ENCODE results near the gene OSBPL6. TPM values are rescaled to one million over a fixed set of nuclear protein-coding genes. Genes with fewer than 3 reads are reported as not detected.

Gene OSBPL6
- total RNA-seq, 1 donor from 2014 or later, result 20.6 TPM

- no peak for DNase-seq (ENCODE audit: low read depth)
Measured at GRCh38 chr2:178271094-178271493, 76.8 kb downstream of the OSBPL6 start.

DNA sequence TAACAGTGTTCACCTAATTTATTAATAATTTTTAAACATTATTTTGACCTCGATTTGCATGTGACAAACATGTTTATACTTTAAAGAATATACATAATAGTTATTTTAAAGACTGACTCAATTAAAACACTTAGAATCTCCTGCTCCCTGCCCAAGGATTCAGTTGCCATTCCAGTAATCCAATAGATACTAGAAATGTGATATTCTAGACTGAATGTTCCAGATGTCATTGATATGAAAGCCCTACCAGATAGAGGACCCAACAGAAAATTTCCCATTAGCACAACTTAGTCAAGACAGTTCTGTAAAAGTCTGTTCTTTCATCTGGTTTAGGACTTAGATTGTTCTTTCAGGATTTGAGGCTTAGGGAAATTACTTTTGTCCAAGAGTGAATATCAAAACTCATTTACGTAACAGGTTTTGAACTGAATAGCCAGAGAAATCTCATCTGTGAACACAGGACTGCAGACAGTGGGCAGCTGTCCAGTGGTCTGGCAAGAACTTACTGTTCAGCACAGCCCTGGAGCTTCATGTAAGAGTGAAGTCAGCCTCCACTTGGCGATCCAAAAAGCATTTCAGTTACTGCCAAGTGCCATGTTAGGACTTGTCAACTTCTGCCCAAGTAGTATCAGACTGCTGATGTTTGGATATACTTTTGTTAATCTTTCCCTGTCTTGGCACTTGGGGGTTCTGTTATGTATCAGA, 77.5 kb downstream of the OSBPL6 start:
- DNase-seq (ENCODE audit: low read depth), result peak; percentile 85

- no peak for DNase-seq (ENCODE audit: low read depth)
Measured at GRCh38 chr2:178273787-178274360, 79.6 kb downstream of the OSBPL6 start.

DNA sequence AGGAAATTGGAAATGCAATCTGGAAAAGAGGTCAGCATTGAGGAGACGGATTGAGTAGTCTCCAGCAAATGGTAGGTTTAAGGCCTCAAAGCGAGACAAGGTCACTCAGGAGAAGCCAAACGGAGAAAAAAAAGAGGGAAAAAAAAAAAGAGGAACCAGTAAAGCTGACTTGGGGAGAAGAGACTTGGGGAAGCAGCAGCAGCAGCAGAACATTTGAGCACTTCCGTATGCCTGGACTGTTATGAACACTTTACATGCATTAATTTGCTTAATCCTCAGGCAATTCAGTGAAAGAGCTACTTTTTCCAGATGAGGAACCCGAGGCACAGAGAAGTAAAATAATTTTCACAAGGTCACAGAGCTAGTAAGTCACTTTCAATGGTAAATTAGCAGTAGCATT, 81.3 kb downstream of the OSBPL6 start:
- DNase-seq (ENCODE audit: low read depth), result no peak

DNA sequence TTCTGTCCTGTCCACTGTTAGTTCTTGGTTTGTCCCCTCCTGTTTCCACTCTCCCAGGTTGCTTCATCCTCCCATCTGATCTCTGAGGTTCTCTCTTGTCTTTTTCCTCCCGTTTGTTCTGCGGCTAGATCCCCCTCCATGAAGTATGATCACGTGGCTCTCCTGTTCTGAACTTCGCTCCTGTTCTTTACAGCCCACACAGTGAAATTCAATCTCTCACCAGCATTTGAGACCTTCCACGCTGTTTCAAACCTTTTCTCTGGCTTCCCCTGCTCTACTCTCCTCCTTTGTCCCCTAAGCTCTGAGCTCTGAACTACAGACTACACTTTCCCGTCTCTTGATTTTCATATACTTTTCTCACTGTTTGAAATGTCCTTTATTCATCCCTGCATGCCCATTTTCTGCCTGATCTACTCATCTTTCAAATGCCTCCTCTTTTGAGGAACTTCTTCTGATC, 83.5 kb downstream of the OSBPL6 start:
- peak; percentile 26 for DNase-seq (ENCODE audit: low read depth)

- DNase-seq (ENCODE audit: low read depth), result peak; percentile 23
Measured at GRCh38 chr2:178279142-178279541, 84.8 kb downstream of the OSBPL6 start.

DNA sequence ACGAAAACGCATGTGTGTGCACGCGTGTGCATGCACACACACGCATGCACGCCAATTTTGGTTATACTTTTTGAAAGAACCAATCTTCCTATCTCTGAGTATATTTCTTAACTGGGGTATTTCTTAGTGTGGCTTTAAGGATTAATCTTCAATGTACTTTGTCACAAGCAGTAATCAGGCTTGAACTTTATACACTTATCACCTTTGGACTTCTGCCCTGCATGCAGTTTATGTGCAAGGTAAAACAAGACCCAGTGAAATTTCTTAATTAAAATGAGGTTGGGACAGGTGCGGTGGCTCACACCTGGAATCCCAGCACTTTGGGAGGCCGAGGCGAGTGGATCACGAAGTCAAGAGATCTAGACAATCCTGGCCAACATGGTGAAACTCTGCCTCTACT, 85.3 kb downstream of the OSBPL6 start:
- no peak for DNase-seq (ENCODE audit: low read depth)

- peak; percentile 54 for DNase-seq (ENCODE audit: low read depth)
Measured at GRCh38 chr2:178280244-178280852, 86.0 kb downstream of the OSBPL6 start.

- DNase-seq (ENCODE audit: low read depth), result no peak
Measured at GRCh38 chr2:178282075-178282815, 87.9 kb downstream of the OSBPL6 start.

GRCh38 chr2:178283341-178283918, 89.1 kb downstream of the OSBPL6 start:
- DNase-seq (ENCODE audit: low read depth), result no peak

GRCh38 chr2:178284613-178285286, 90.4 kb downstream of the OSBPL6 start:
- DNase-seq (ENCODE audit: low read depth), result no peak

DNA sequence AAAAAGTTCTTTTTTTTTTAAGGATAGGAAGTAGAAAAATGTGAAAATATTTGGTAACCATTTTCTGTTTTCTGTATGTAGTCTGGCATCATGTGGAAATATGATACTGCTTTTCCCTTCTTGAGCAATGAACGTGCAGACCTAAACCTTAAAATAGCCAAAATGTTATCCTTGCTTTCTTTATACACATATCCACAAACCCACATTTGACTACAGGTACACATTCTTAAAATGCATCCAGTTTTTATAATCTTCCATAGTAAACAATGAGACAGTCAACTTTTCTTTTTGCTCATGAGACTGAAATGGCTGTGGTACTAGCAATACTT, 90.9 kb downstream of the OSBPL6 start:
- DNase-seq (ENCODE audit: low read depth), result no peak

GRCh38 chr2:178286636-178287035, 92.3 kb downstream of the OSBPL6 start:
- DNase-seq (ENCODE audit: low read depth), result no peak

DNA sequence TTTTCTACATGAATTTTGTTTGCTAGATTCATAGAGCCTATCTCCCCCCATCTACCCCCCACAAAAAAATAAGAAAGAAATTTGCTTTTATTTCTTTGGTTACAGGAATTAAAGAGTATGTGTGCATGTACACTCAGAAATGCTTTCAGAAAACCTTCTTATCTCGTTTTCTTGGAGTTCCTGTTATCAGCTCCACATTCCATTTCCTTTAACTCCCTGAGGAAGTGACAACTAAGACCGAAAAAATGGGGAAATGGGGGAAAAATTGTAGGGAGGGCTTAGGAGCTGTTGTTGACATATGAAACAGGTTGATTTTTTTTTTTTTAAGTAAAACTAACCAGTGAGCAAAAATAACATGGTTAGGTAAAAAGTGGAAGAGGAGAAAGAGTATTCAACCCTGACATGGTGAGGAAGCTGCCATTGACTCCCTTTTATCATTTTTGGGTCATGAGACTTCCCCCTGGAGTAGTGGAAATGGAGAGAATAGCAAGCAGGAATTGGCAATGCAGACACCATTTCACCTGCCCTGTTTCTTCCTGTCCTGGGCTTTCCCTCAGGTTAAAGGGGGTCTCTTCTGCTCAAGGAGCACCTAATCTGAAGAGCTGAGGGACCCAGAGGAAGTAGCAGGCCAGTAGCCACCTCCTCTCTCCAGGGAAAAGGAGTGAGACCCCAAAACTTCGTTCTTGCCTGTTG, 93.5 kb downstream of the OSBPL6 start:
- no peak for DNase-seq (ENCODE audit: low read depth)

- no peak for DNase-seq (ENCODE audit: low read depth)
Measured at GRCh38 chr2:178291703-178292102, 97.4 kb downstream of the OSBPL6 start.

GRCh38 chr2:178292586-178292985, 98.3 kb downstream of the OSBPL6 start:
- DNase-seq (ENCODE audit: low read depth), result no peak

GRCh38 chr2:178295115-178295514, 100.8 kb downstream of the OSBPL6 start:
- no peak for DNase-seq (ENCODE audit: low read depth)

- DNase-seq (ENCODE audit: low read depth), result no peak
Measured at GRCh38 chr2:178295906-178296305, 101.6 kb downstream of the OSBPL6 start.

DNA sequence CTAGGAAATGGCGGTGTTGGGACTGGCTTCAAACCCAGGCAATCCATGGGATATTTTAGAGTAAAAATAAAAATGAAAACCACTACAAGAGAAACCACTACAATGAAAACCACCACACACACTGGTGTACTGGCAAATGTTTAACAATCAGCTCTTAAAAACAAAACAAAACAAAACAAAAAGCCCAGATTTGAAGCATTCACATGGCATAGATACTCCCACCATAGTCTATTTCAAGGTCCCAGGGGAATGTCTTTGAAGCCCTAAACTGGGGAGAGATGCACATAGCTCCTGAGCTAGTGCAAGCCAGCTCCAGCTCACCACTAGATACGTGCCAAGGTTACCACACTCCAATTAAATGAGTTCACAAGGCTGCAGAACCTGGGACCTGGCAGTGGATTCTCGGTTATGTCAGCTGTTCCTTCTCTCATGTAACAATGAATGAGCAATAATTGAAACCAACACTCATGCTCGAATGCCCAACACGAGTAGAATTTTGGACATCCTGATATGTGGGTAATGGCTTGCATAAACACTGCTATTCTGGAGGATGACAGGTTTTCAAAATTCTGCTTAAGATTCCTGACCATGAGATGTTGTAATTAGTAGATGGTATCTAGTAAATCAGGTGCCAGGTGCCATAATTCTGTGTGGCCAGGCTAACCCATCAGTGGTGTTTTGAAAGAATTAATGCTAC, 102.2 kb downstream of the OSBPL6 start:
- peak; percentile 95 for DNase-seq (ENCODE audit: low read depth)

DNA sequence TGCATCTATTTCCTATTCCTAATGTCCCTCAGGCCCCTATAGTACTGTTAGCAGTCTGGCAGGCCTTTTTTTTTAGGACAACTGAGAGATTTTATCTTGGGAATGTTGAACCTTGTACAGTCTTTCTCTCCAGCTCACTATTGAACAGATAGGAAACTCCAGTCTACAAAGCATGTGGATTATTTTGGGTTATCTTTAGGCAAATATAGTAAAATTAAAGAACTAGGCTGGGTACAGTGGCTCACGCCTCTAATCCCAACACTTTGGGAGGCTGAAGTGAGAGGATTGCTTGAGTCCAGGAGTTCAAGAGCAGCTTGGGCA, 102.7 kb downstream of the OSBPL6 start:
- DNase-seq (ENCODE audit: low read depth), result no peak
